HG03378 (cell line): ENCODE results near the gene PGGHG.

Source experiments
- ATAC-seq: cut with Tn5 transposase; IDR thresholded peaks from one replicate; pipeline ENCODE4 v1.9.1; 2021; ENCODE audit warnings: mild to moderate bottlenecking, moderate library complexity; ENCODE audit not compliant: unreplicated experiment

PGGHG gene

DNA sequence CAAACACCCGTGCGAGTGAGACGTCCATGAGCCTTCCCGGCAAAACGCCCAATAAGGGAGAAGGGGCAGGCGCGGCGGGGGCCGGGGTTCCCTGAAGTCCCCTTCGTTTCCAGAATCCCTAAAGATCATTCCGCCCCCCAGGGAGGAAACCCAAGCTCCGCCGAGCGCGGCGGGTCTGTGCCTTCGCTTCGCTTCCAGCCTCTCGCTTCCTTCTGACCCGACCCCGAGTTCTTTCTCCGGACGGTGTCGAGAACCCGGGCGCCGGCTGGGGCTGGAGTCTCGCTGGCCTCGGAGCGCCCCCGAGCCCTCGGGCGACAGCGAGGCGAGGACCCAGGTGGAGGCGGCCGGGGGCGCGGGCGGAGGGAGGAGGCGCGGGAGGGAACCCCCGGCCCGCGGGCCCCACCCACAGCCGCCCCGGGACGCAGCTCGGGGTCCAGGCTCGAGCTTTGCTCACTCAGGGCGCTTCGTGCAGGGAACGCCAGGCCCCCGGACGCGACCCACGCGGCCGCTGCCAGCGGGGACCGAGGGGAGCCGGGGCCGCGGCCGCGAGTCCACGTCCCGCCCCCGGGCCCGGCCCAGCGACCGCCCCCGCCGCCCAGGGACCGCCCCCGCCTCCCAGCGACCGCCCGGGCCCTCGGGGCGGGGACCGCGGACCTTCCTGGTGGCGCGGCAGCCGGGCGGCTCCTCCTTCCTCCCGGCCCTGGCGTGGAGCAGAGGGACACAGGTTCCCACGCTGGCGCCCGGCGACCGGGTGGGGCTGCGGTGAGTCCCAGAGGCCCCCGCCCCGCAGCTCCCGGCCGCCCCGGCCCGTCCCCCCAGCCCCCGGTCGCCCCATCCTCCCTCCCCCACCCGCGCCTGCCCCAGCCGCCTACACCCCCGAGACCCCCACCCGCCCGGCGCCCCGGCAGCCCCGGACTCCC, at the start of gene PGGHG:
Gene PGGHG (plus strand): TSS at position 649 of the 920 bp plus-strand sequence. CDS start 691 bp downstream, outside the sequence.
- no peak for ATAC-seq

- no peak for ATAC-seq
Measured at GRCh38 chr11:240315-240714, 48.6 kb upstream of the PGGHG start.

GRCh38 chr11:241634-242033, 47.3 kb upstream of the PGGHG start:
- ATAC-seq = no peak

DNA sequence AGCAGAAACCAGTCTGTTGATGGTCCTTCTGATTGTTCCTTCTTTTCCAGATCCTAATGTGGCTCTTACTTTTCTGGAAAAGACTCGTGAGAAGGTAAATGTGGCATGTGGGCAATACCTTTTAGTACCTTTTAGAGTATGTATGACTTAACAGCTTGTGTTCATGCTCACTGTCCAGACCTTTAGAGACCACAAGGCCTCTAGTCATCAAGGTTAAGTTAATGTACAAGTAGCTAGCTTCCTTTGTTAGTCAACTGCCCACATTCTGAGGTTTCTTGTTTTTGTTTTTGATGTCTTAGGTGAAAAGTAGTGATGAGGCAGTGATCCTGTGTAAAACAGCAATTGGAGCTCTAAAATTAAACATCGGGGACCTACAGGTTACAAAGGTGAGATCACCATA, 44.5 kb upstream of the PGGHG start:
- ATAC-seq = no peak

DNA sequence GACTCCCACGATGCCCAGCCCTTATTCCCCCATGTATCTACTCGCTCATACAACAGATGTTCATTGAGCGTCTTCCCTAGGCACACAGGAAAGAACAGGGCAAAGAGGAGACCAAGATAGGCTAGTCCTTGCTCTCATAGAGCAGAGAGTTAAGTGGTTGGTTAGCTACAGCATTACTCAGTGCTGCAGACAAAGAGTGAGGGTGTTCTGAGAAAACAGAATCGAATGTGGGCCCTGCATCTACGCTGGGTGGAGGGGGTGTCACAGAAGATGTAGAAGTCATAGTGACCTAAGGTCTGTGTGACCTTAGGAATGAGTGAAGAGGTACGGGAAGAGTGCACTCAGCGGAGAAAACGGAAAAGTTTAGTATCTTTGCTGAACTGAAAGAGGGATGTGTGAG, 39.9 kb upstream of the PGGHG start:
- no peak for ATAC-seq

GRCh38 chr11:250274-250673, 38.7 kb upstream of the PGGHG start:
- ATAC-seq = no peak

DNA sequence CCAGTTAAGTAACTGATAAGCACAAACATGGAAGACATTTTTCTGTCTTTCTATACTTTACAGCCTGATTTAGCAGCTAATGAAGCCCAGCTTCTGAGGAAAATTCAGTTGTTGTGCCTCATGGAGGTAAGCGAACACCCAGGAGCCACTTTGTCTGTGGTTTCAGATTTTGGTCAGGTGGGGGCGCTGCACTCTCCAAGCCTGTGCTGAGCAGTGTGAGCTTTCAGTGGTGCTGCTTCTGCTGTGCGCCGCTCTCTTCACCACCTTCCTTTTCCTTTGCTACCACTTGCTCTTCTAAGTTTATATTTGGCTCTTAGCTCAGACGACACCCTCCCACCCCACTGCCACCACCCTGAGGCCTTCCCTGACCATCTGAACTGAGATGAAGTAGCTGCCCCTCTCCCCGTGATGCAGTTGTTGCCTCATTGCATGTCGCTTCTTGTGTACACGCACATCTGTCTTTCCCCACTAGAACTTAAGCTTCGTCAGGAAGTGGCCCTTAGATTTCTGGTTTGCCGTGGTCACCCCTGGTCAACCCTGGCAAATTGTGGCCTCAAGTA, 38.1 kb upstream of the PGGHG start:
- ATAC-seq = no peak

GRCh38 chr11:251550-251949, 37.4 kb upstream of the PGGHG start:
- no peak for ATAC-seq

- ATAC-seq = no peak
Measured at GRCh38 chr11:252666-253065, 36.3 kb upstream of the PGGHG start.

GRCh38 chr11:253160-253885, 35.6 kb upstream of the PGGHG start:
- ATAC-seq = no peak

- no peak for ATAC-seq
Measured at GRCh38 chr11:253886-254270, 35.0 kb upstream of the PGGHG start.

DNA sequence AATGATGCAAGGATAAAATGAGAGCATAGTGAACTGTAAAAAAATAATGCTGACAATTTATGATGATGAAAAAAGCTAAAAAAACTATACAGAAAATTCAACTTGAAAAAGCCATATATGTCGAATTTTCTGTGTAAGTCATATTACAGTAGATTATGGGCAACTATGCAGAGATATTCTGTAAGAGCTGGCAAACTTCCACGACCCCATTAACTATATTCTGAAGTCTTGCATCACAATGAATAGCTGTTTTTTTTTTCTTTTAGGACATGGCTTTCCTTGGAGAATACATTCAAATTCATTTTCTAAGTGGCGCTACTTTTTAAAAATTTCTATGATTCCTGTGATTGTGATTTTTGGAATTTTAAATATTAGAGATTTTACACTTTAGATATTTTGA, 33.8 kb upstream of the PGGHG start:
- no peak for ATAC-seq

DNA sequence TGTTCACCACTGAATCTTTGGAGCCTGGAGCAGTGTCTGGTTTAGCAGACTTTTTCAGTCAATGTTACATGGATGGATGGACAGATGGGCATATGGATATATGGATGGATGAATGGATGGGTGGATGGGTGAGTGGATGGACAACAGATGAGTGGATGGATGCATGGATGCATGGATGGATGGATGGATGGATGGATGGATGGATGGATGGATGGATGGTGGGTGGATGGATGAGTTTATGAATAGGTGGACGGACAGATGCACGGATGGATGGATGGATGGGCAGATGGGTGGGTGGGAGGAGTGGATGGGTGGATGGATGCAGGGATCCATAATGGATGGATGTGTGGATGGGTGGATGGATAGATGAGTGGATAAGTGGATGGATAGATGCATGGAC, 33.1 kb upstream of the PGGHG start:
- ATAC-seq = no peak

DNA sequence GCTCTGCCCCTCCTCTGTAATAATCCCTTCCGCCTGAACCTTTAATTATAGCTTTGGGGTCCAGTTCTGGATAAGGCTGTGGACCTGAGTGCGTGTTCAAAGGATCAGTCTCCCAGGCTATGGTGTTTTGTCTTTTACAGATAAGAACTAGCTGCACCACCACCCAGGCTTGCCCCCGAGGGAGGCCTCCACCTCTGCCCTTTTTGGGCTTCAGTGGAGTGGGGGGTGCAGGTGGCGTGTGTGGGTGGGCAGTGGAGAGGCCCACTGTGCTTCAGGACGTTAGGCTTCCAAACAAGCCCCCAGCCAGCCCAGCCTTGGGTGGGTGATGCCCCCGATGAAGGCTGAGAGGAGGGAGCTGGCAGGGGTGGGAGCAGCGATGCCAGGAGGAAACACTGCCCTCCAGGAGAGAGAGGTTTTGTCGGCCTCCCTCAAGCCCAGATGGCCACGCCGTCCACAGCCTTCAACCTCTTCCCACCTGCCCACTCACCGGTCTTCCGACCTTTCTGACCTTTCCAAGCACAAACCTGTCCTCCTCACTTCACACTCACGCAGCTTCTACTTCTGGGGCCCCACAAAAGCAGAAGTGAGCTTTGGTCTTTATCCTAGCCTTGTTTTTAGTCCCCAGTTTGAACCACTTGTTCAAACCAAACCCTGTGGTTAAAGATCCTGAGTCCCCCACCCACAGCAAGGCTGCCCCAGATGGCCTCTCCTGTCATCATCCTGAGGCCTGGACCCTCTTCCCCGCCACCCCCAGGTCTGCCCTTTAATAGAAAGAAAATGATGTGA, 31.8 kb upstream of the PGGHG start:
- no peak for ATAC-seq

GRCh38 chr11:257766-258493, 31.0 kb upstream of the PGGHG start:
- no peak for ATAC-seq

DNA sequence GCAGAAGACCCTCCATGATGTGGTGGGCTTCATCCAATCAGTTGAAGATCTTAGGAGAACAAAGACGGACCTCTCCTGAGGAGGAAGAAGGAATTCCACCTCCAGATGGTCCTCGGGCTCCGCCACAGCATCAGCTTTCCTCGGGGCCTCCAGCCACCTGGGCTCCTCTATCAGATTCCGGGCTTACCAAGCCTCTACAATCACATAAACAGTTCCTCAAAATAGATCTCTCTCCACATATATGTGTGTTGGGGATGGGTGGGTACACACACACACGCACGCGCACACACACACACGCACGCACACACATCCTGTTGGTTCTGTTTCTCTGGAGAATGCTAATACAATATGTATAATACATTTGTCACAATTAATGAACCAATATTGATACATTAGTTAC, 29.5 kb upstream of the PGGHG start:
- no peak for ATAC-seq

DNA sequence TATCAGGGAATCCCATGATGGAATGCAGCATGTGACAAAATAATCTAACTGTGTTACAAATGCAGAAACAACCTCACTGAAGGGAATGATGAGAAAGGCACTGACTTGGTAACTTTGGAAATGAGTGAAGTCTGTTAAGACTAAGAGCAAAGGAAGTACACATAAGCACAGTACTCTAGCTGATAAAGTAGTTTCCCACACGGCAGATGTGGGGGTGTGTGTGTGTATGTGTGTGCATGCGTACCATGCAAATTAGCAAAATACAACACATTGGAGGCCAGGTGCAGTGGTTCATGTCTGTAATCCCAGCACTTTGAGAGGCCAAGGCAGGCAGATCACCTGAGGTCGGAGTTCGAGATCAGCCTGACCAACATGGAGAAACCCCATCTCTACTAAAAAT, 27.3 kb upstream of the PGGHG start:
- no peak for ATAC-seq

DNA sequence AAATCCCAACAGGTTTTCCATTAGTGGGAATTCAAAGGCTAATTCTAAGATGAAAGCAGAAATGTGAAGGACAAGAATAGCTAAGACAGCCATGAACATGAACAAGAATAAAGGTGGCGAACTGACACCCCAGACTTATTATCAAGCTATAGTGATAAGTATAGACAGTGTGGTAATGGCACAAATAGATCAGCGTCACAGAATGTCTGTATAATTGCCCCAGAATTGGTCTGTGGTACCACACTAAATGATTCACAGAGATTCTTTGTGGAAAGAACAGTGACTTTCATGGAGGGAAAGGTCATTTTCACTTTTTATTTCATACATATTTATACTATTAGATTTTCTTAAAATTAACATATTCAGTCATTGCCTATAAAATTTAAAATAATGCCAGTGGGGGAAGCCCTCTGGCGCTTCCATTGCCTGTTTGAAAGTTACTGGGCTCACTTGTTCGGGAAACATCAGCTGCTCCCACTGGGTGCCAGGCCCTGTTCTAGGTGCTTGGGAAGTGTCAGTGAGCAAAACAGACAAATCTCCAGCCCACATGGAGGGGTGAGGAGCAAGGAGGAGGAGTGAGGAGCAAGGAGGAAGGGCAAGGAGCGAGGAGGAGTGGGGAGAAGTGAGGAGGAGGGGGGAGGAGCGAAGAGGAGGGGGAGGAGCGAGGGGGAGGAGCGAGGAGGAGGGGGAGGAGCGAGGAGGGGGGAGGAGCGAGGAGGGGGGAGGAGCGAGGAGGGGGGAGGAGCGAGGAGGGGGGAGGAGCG, 22.1 kb upstream of the PGGHG start:
- no peak for ATAC-seq

- ATAC-seq = no peak
Measured at GRCh38 chr11:267491-267994, 21.4 kb upstream of the PGGHG start.
